Loucy (cell line): ENCODE data around the gene FOXRED2.

ENCODE experiments used
- H2AFZ ChIP-seq: fragments of 200-600 bp; sonication (generic); 2 replicates; pipeline ENCODE4 v1.6.0; 2016; ENCODE audit warnings: antibody characterized with exemption, mild to moderate bottlenecking, low read length, moderate library complexity
- H3F3A ChIP-seq: fragments of 200-600 bp; 2 replicates; pipeline ENCODE4 v1.6.0; 2016; ENCODE audit warnings: antibody characterized with exemption, low read depth, mild to moderate bottlenecking
- H3K27me3 ChIP-seq: fragments of 200-600 bp; sonication (generic); 2 replicates; pipeline ENCODE4 v1.6.1; 2014; ENCODE audit warnings: low read length, mild to moderate bottlenecking; ENCODE audit not compliant: insufficient read depth, poor library complexity, severe bottlenecking
- H3K36me3 ChIP-seq: fragments of 200-600 bp; sonication (generic); 2 replicates; pipeline ENCODE4 v1.6.1; 2016; ENCODE audit warnings: low read length; ENCODE audit not compliant: insufficient read depth
- H3K4me1 ChIP-seq: fragments of 200-600 bp; sonication (generic); 2 replicates; pipeline ENCODE4 v1.5.1; 2014; ENCODE audit warnings: low read length, mild to moderate bottlenecking; ENCODE audit not compliant: insufficient read depth, poor library complexity, severe bottlenecking
- H3K4me2 ChIP-seq: fragments of 200-600 bp; sonication (generic); 2 replicates; pipeline ENCODE4 v1.6.0; 2014; ENCODE audit warnings: antibody characterized with exemption, low read length, low read depth, mild to moderate bottlenecking; ENCODE audit not compliant: poor library complexity, severe bottlenecking
- H3K4me3 ChIP-seq: fragments of 200-600 bp; sonication (generic); 2 replicates; pipeline ENCODE4 v1.5.1; 2014; ENCODE audit warnings: low read length, mild to moderate bottlenecking, mixed read lengths; ENCODE audit not compliant: poor library complexity, severe bottlenecking
- H3K79me2 ChIP-seq: fragments of 200-600 bp; sonication (generic); 2 replicates; pipeline ENCODE4 v1.6.1; 2014; ENCODE audit warnings: low read length; ENCODE audit not compliant: insufficient read depth
- H3K9ac ChIP-seq: fragments of 200-600 bp; sonication (generic); 2 replicates; pipeline ENCODE4 v1.6.0; 2014; ENCODE audit warnings: mild to moderate bottlenecking, low read depth, low read length, moderate library complexity; ENCODE audit not compliant: poor library complexity, severe bottlenecking
- H3K9me2 ChIP-seq: fragments of 200-600 bp; sonication (generic); replicated peaks from 2 replicates; pipeline ENCODE4 v1.6.1; 2016; ENCODE audit warnings: low read depth, low read length, mixed read lengths
- H3K9me3 ChIP-seq: fragments of 200-600 bp; sonication (generic); 2 replicates; pipeline ENCODE4 v1.6.1; 2014; ENCODE audit warnings: mild to moderate bottlenecking, antibody characterized with exemption, low read length, low read depth; ENCODE audit not compliant: insufficient read depth
- H4K20me1 ChIP-seq: fragments of 200-600 bp; sonication (generic); 2 replicates; pipeline ENCODE4 v1.6.0; 2014; ENCODE audit warnings: antibody characterized with exemption, low read length, mild to moderate bottlenecking; ENCODE audit not compliant: insufficient read depth, poor library complexity, severe bottlenecking
- EZH2phosphoT487 ChIP-seq: fragments of 200-600 bp; IDR thresholded peaks from 2 replicates; pipeline ENCODE4 v1.6.1; 2018; ENCODE audit warnings: antibody characterized with exemption, mild to moderate bottlenecking, moderate library complexity, borderline replicate concordance
- TF ChIP-seq, protein P1 (sequence below): fragments of 200-600 bp; sonication (generic); conservative IDR thresholded peaks from 2 replicates; pipeline ENCODE4 v1.5.1; 2014; ENCODE audit warnings: mild to moderate bottlenecking, antibody characterized with exemption, low read length

The FOXRED2 gene

GRCh38 chr22:36486619-36487384 is 20.0 kb downstream of the FOXRED2 start:
- Histone ChIP-seq H3K79me2 (peaks cover 5% of the 10 kb centered on the region; the same call in 1 of the 2 replicates), H3K9me2 (no peaks in the 10 kb centered on the region), H3K4me2 (no peak overlapping the region), H3K9me3 (no peaks in the 10 kb centered on the region), H2AFZ (no peak overlapping the region), H3K4me1 (peaks cover 4% of the 10 kb centered on the region), H3K27me3 (no peaks in the 10 kb centered on the region), H3K36me3 (peaks cover 4% of the 10 kb centered on the region; the same call in 1 of the 2 replicates), H3F3A (peaks cover 3% of the 10 kb centered on the region; the same call in 1 of the 2 replicates), H3K9ac (no peak overlapping the region), H3K4me3 (no peak overlapping the region), H4K20me1 (no peaks in the 10 kb centered on the region)
- TF ChIP-seq, protein P1, sequence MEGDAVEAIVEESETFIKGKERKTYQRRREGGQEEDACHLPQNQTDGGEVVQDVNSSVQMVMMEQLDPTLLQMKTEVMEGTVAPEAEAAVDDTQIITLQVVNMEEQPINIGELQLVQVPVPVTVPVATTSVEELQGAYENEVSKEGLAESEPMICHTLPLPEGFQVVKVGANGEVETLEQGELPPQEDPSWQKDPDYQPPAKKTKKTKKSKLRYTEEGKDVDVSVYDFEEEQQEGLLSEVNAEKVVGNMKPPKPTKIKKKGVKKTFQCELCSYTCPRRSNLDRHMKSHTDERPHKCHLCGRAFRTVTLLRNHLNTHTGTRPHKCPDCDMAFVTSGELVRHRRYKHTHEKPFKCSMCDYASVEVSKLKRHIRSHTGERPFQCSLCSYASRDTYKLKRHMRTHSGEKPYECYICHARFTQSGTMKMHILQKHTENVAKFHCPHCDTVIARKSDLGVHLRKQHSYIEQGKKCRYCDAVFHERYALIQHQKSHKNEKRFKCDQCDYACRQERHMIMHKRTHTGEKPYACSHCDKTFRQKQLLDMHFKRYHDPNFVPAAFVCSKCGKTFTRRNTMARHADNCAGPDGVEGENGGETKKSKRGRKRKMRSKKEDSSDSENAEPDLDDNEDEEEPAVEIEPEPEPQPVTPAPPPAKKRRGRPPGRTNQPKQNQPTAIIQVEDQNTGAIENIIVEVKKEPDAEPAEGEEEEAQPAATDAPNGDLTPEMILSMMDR = peak; percentile 85
- TF ChIP-seq EZH2phosphoT487 = no peak

GRCh38 chr22:36481393-36482168 is 25.3 kb downstream of the FOXRED2 start, which contains the start of gene TXN2:
TSS of gene TXN2 (minus strand) at chr22:36481640. CDS start at chr22:36480837, 803 bp downstream.
- Histone ChIP-seq H3K9me3 (no peaks in the 10 kb centered on the region), H3K27me3 (no peaks in the 10 kb centered on the region), H3K9me2 (no peaks in the 10 kb centered on the region), H3K36me3 (peaks cover 8% of the 10 kb centered on the region; the same call in 1 of the 2 replicates), H3K4me2 (peak within 1 kb of the TSS; percentile 81), H3K4me1 (peaks cover 18% of the 10 kb centered on the region), H4K20me1 (no peaks in the 10 kb centered on the region), H3K79me2 (peaks cover 38% of the 10 kb centered on the region), H3K4me3 (peak within 1 kb of the TSS; percentile 89), H3K9ac (peak within 1 kb of the TSS; percentile 93), H3F3A (peaks cover 3% of the 10 kb centered on the region; the same call in 1 of the 2 replicates), H2AFZ (peak within 1 kb of the TSS; percentile 71)
- no peak for TF ChIP-seq EZH2phosphoT487
- TF ChIP-seq, protein P1 = no peak

DNA sequence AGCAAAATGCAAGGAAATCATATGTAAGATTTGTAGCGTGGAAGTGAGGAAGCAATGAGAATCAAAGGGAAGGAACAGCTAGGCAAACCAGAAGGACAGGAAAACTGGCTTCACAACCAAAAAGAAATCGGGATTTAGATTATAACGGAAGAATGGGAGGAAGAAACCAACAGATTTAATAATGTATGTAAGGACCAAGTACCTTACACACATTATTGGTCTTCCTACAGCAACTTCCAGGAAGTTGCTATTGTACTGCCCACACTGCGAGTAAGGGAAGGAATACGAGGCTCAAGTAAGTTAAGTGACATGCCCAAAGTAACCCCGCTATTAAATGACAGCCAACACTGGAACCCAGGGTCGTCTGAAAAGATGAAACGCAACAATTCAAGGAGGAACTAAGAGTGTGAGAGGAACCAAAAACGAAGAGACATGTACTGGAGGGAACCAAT is 25.9 kb downstream of the FOXRED2 start:
- Histone ChIP-seq H3K9me2 (no peaks in the 10 kb centered on the region), H3K27me3 (no peaks in the 10 kb centered on the region), H2AFZ (peak overlapping the region; percentile 53), H3K4me2 (peak overlapping the region; percentile 81), H3K36me3 (peaks cover 14% of the 10 kb centered on the region; the same call in 1 of the 2 replicates), H3K79me2 (peaks cover 38% of the 10 kb centered on the region), H3K4me1 (peaks cover 18% of the 10 kb centered on the region), H3F3A (peaks cover 3% of the 10 kb centered on the region; the same call in 1 of the 2 replicates), H3K4me3 (peak overlapping the region; percentile 89), H4K20me1 (no peaks in the 10 kb centered on the region), H3K9me3 (no peaks in the 10 kb centered on the region), H3K9ac (peak overlapping the region; percentile 93)
- no peak for TF ChIP-seq EZH2phosphoT487
- TF ChIP-seq, protein P1 = no peak
